Measurements from ENCODE around the gene STAT3.
"Not testable (repeated sequence)": the region's sequence is repeated elsewhere in the genome, so short reads cannot be mapped to it uniquely, and the experiment has no call there.

STAT3 gene

GRCh38 chr17:42378959-42379594 is 9.2 kb downstream of the STAT3 start:
- FAIRE-seq: no peak

- no peak for FAIRE-seq
Observed at GRCh38 chr17:42378359-42378958, 9.8 kb downstream of the STAT3 start.

GRCh38 chr17:42373896-42374295 is 14.3 kb downstream of the STAT3 start:
- FAIRE-seq: no peak

GRCh38 chr17:42372142-42372541 is 16.1 kb downstream of the STAT3 start:
- no peak for FAIRE-seq

- FAIRE-seq: not testable (repeated sequence)
Observed at GRCh38 chr17:42368797-42369561, 19.3 kb downstream of the STAT3 start.

GRCh38 chr17:42368310-42368709 is 19.9 kb downstream of the STAT3 start:
- FAIRE-seq: not testable (repeated sequence)

- FAIRE-seq: not testable (repeated sequence)
Observed at GRCh38 chr17:42366176-42367023, 21.8 kb downstream of the STAT3 start.

- no peak for FAIRE-seq
Observed at GRCh38 chr17:42365136-42365535, 23.1 kb downstream of the STAT3 start.

- no peak for FAIRE-seq
Observed at GRCh38 chr17:42363767-42364585, 24.3 kb downstream of the STAT3 start.

- no peak for FAIRE-seq
Observed at GRCh38 chr17:42363231-42363630, 25.0 kb downstream of the STAT3 start.

- no peak for FAIRE-seq
Observed at GRCh38 chr17:42362245-42362961, 25.8 kb downstream of the STAT3 start.

- FAIRE-seq: no peak
Observed at GRCh38 chr17:42361781-42362186, 26.5 kb downstream of the STAT3 start.

- not testable (repeated sequence) for FAIRE-seq
Observed at GRCh38 chr17:42360388-42360787, 27.9 kb downstream of the STAT3 start.

- FAIRE-seq: no peak
Observed at GRCh38 chr17:42359133-42359532, 29.1 kb downstream of the STAT3 start.

GRCh38 chr17:42358434-42358833 is 29.8 kb downstream of the STAT3 start:
- no peak for FAIRE-seq

GRCh38 chr17:42354956-42355843 is 33.0 kb downstream of the STAT3 start:
- FAIRE-seq: no peak

- no peak for FAIRE-seq
Observed at GRCh38 chr17:42348104-42348503, 40.1 kb downstream of the STAT3 start.

GRCh38 chr17:42347606-42348005 is 40.6 kb downstream of the STAT3 start:
- FAIRE-seq: no peak

GRCh38 chr17:42347198-42347597 is 41.0 kb downstream of the STAT3 start:
- FAIRE-seq: no peak

GRCh38 chr17:42346481-42346880 is 41.8 kb downstream of the STAT3 start:
- FAIRE-seq: no peak
